Smooth muscle cell (in vitro differentiated cells): Measurements from ENCODE around the gene CDSN. TPM values are rescaled to one million over a fixed set of nuclear protein-coding genes. Genes with fewer than 3 reads are reported as not detected.

Experiments used
- DNase-seq: peaks from one replicate; lab custom pipeline; 2025; ENCODE audit not compliant: unreplicated experiment; lab: John Stamatoyannopoulos, UW
- H2AFZ ChIP-seq: fragments of 200-600 bp; sonication (generic); 2 replicates; pipeline ENCODE4 v1.6.0; 2016; ENCODE audit warnings: antibody characterized with exemption, low read depth, mild to moderate bottlenecking
- H3F3A ChIP-seq: fragments of 200-600 bp; sonication (generic); 2 replicates; pipeline ENCODE4 v1.6.0; 2017; ENCODE audit warnings: antibody characterized with exemption, low read depth
- H3K27ac ChIP-seq: fragments of 200-600 bp; sonication (generic); 2 replicates; pipeline ENCODE4 v1.5.1; 2016; ENCODE audit warnings: low read depth, mild to moderate bottlenecking
- H3K27me3 ChIP-seq: fragments of 200-600 bp; sonication (generic); 2 replicates; pipeline ENCODE4 v1.6.1; 2016; ENCODE audit warnings: low read depth, mild to moderate bottlenecking
- H3K36me3 ChIP-seq: fragments of 200-600 bp; sonication (generic); 2 replicates; pipeline ENCODE4 v1.5.1; 2016; ENCODE audit warnings: low read depth
- H3K4me1 ChIP-seq: fragments of 200-600 bp; sonication (generic); 2 replicates; pipeline ENCODE4 v1.5.1; 2016; ENCODE audit warnings: low read depth
- H3K4me2 ChIP-seq: fragments of 200-600 bp; sonication (generic); 2 replicates; pipeline ENCODE4 v1.6.0; 2016; ENCODE audit warnings: mild to moderate bottlenecking
- H3K4me3 ChIP-seq: fragments of 200-600 bp; sonication (generic); 2 replicates; pipeline ENCODE4 v1.5.1; 2016; ENCODE audit warnings: mild to moderate bottlenecking
- H3K79me2 ChIP-seq: fragments of 200-600 bp; sonication (generic); 2 replicates; pipeline ENCODE4 v1.6.0; 2016; ENCODE audit warnings: low read depth, mild to moderate bottlenecking
- H3K9ac ChIP-seq: fragments of 200-600 bp; sonication (generic); 2 replicates; pipeline ENCODE4 v1.6.0; 2016; ENCODE audit warnings: low read depth
- H3K9me3 ChIP-seq: fragments of 200-600 bp; sonication (generic); replicated peaks from 2 replicates; pipeline ENCODE4 v1.5.1; 2016; ENCODE audit warnings: low read depth
- H4K20me1 ChIP-seq: fragments of 200-600 bp; sonication (generic); 2 replicates; pipeline ENCODE4 v1.6.0; 2016; ENCODE audit warnings: low read depth
- WGBS: methylation state at CpG from one replicate; pipeline ENCODE4 v1.1.7; 2016; ENCODE audit warnings: low lambda C conversion rate; 5-methylcytosine and 5-hydroxymethylcytosine counted together
- polyA plus RNA-seq: library from polyadenylated mRNA; unstranded; fragments of >200 nt; fragmentation: Nextera tagmentation; extraction: Ambion mirVana; gene quantifications from 2 replicates; pipeline ENCODE4 v1.2.1, GENCODE V29; 2016
- total RNA-seq: library from RNA; depleted of rRNA; stranded (reverse); fragments of >200 nt; gene quantifications from 2 replicates; pipeline ENCODE4 v1.2.3, GENCODE V29; 2014
- TF ChIP-seq, protein P1 (sequence below): fragments of 200-600 bp; sonication (generic); IDR thresholded peaks from 2 replicates; pipeline ENCODE4 v1.5.1; 2017; ENCODE audit warnings: borderline replicate concordance, mild to moderate bottlenecking, antibody characterized with exemption; ENCODE audit not compliant: insufficient read depth, poor library complexity, severe bottlenecking

The CDSN gene
- total and polyA plus RNA-seq, 2 experiments from 2014 or later = 1.2 to 11.6 TPM

- no peak for DNase-seq
- Histone ChIP-seq H3K79me2 (no peaks in the 10 kb centered on the region), H2AFZ (no peak overlapping the region), H3K9ac (peak overlapping the region; percentile 15), H3K9me3 (no peaks in the 10 kb centered on the region), H3K27me3 (no peaks in the 10 kb centered on the region), H3F3A (peaks cover 23% of the 10 kb centered on the region), H3K4me1 (no peaks in the 10 kb centered on the region), H3K36me3 (no peaks in the 10 kb centered on the region), H3K4me3 (no peak overlapping the region), H3K27ac (peak overlapping the region; percentile 77), H4K20me1 (no peaks in the 10 kb centered on the region), H3K4me2 (peak overlapping the region; percentile 70)
- 11% methylated on average over 7 of the region's 7 CpGs for WGBS
- TF ChIP-seq, protein P1, sequence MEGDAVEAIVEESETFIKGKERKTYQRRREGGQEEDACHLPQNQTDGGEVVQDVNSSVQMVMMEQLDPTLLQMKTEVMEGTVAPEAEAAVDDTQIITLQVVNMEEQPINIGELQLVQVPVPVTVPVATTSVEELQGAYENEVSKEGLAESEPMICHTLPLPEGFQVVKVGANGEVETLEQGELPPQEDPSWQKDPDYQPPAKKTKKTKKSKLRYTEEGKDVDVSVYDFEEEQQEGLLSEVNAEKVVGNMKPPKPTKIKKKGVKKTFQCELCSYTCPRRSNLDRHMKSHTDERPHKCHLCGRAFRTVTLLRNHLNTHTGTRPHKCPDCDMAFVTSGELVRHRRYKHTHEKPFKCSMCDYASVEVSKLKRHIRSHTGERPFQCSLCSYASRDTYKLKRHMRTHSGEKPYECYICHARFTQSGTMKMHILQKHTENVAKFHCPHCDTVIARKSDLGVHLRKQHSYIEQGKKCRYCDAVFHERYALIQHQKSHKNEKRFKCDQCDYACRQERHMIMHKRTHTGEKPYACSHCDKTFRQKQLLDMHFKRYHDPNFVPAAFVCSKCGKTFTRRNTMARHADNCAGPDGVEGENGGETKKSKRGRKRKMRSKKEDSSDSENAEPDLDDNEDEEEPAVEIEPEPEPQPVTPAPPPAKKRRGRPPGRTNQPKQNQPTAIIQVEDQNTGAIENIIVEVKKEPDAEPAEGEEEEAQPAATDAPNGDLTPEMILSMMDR = no peak
Observed at GRCh38 chr6:31086788-31087440, 33.3 kb downstream of the CDSN start.

- Histone ChIP-seq H3K79me2 (no peaks in the 10 kb centered on the region), H3K9me3 (no peaks in the 10 kb centered on the region), H3K36me3 (no peaks in the 10 kb centered on the region), H3K4me1 (no peaks in the 10 kb centered on the region), H3K9ac (no peak overlapping the region), H3F3A (peaks cover 19% of the 10 kb centered on the region), H2AFZ (no peak overlapping the region), H3K27me3 (no peaks in the 10 kb centered on the region), H4K20me1 (no peaks in the 10 kb centered on the region), H3K4me3 (no peak overlapping the region), H3K4me2 (peak overlapping the region; percentile 21), H3K27ac (peak overlapping the region; percentile 67)
- TF ChIP-seq, protein P1 = peak; percentile 67
- WGBS = 12% methylated on average over 8 of the region's 8 CpGs
- DNase-seq = no peak
Observed at GRCh38 chr6:31083742-31084354, 36.4 kb downstream of the CDSN start.

DNA sequence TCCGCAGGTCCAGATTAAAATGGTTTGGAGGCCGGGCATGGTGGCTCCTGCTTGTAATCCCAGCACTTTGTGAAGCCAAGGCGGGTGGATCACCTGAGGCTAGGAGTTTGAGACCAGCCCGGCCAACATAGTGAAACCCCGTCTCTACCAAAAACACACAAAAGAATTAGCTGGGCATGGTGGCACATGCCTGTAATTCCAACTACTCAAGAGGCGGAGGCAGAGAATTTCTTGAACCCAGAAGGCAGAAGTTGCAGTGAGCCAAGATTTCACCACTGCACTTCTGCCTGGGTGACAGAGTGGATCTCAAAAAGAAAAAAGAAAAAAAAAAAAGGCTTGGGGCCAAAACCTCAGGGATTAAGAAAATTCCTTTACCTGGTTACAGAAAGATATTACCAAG, 38.4 kb downstream of the CDSN start:
- WGBS = 81% methylated on average over 6 of the region's 6 CpGs
- Histone ChIP-seq H3K27ac (no peak overlapping the region), H2AFZ (no peak overlapping the region), H3K9ac (no peak overlapping the region), H3K9me3 (no peaks in the 10 kb centered on the region), H3F3A (peaks cover 19% of the 10 kb centered on the region), H3K36me3 (no peaks in the 10 kb centered on the region), H3K4me3 (no peak overlapping the region), H3K4me2 (no peak overlapping the region), H3K4me1 (no peaks in the 10 kb centered on the region), H3K79me2 (no peaks in the 10 kb centered on the region), H3K27me3 (no peaks in the 10 kb centered on the region), H4K20me1 (no peaks in the 10 kb centered on the region)
- TF ChIP-seq, protein P1 = no peak
- DNase-seq = no peak
